Measurements from ENCODE around the gene VAV2.
A peak's percentile ranks its signal among the peaks of the same experiment; 100 is the strongest.

Gene VAV2

GRCh38 chr9:133726401-133727276 is 265.5 kb downstream of the VAV2 start:
- Histone ChIP-seq H3K4me2 (peak overlapping the region; percentile 67 to 89 (median 82)), H3K9ac (peak overlapping the region in 4 of 11 experiments; percentile 5 to 44 (median 24); a peak in 3 of 22 replicates), H3K36me3 (no peaks in the 10 kb centered on the region), H3K9me3 (replicated peaks in 1 of 11) (peaks cover 0 to 8% (median 0%) of the 10 kb centered on the region in 11 experiments; a peak in 1 of 22 replicates), H3K27ac (no peak overlapping the region), H3K27me3 (no peaks in the 10 kb centered on the region; a peak in 2 of 22 replicates), H4K20me1 (peaks cover 0 to 27% (median 10%) of the 10 kb centered on the region in 11 experiments; a peak in 13 of 22 replicates), H3K4me3 (no peak overlapping the region), H3K4me1 (peaks cover 13 to 33% (median 26%) of the 10 kb centered on the region in 10 experiments)
- TF ChIP-seq Cebpa-rat (IDR thresholded peaks at IDR 0.05), result no peak

- Histone ChIP-seq H3K4me1 (peaks cover 13 to 28% (median 26%) of the 10 kb centered on the region in 10 experiments), H3K27ac (no peak overlapping the region), H3K9ac (no peak overlapping the region), H3K9me3 (replicated peaks in 1 of 11) (peaks cover 0 to 13% (median 6%) of the 10 kb centered on the region in 11 experiments; a peak in 16 of 22 replicates), H4K20me1 (peaks cover 0 to 27% (median 10%) of the 10 kb centered on the region in 11 experiments; a peak in 13 of 22 replicates), H3K27me3 (no peaks in the 10 kb centered on the region; a peak in 2 of 22 replicates), H3K4me2 (peak overlapping the region in 3 of 11 experiments; percentile 10 to 89 (median 87); a peak in 4 of 22 replicates), H3K4me3 (no peak overlapping the region), H3K36me3 (peaks cover 0 to 3% (median 0%) of the 10 kb centered on the region in 11 experiments; a peak in 1 of 22 replicates)
- TF ChIP-seq Cebpa-rat (IDR thresholded peaks at IDR 0.05), result no peak
These were observed 266.2 kb downstream of the VAV2 start for GRCh38 chr9:133725886-133726285.

GRCh38 chr9:133718563-133719315 is 273.4 kb downstream of the VAV2 start:
- Histone ChIP-seq H3K9ac (no peak overlapping the region), H4K20me1 (no peaks in the 10 kb centered on the region; a peak in 1 of 22 replicates), H3K27ac (no peak overlapping the region), H3K4me1 (peaks cover 33 to 42% (median 36%) of the 10 kb centered on the region in 10 experiments), H3K4me2 (no peak overlapping the region), H3K4me3 (no peak overlapping the region), H3K27me3 (peaks cover 0 to 8% (median 0%) of the 10 kb centered on the region in 11 experiments; a peak in 1 of 22 replicates), H3K9me3 (replicated peaks in 1 of 11) (peaks cover 0 to 28% (median 19%) of the 10 kb centered on the region in 11 experiments; a peak in 17 of 22 replicates), H3K36me3 (peaks cover 0 to 8% (median 0%) of the 10 kb centered on the region in 11 experiments; a peak in 1 of 22 replicates)
- no peak for TF ChIP-seq Cebpa-rat (IDR thresholded peaks at IDR 0.05)

GRCh38 chr9:133717113-133718031 is 274.8 kb downstream of the VAV2 start:
- Histone ChIP-seq H3K36me3 (peaks cover 0 to 8% (median 0%) of the 10 kb centered on the region in 11 experiments; a peak in 1 of 22 replicates), H3K27ac (peak overlapping the region in 2 of 11 experiments; percentile 69 to 80; a peak in 2 of 22 replicates), H4K20me1 (no peaks in the 10 kb centered on the region; a peak in 1 of 22 replicates), H3K4me2 (peak overlapping the region in 10 of 11 experiments; percentile 81 to 100 (median 97); a peak in 17 of 22 replicates), H3K27me3 (peaks cover 0 to 20% (median 0%) of the 10 kb centered on the region in 11 experiments; a peak in 2 of 22 replicates), H3K9ac (peak overlapping the region in 4 of 11 experiments; percentile 52 to 73 (median 69); a peak in 5 of 22 replicates), H3K4me1 (peaks cover 46 to 53% (median 50%) of the 10 kb centered on the region in 10 experiments), H3K4me3 (no peak overlapping the region), H3K9me3 (replicated peaks in 1 of 11) (peaks cover 0 to 21% (median 19%) of the 10 kb centered on the region in 11 experiments; a peak in 17 of 22 replicates)
- TF ChIP-seq Cebpa-rat (IDR thresholded peaks at IDR 0.05), result no peak

GRCh38 chr9:133716564-133717112 is 275.5 kb downstream of the VAV2 start:
- Histone ChIP-seq H3K27me3 (peaks cover 0 to 20% (median 0%) of the 10 kb centered on the region in 11 experiments; a peak in 2 of 22 replicates), H3K36me3 (peaks cover 0 to 8% (median 0%) of the 10 kb centered on the region in 11 experiments; a peak in 1 of 22 replicates), H4K20me1 (no peaks in the 10 kb centered on the region; a peak in 1 of 22 replicates), H3K9ac (peak overlapping the region in 8 of 11 experiments; percentile 52 to 73 (median 64); a peak in 11 of 22 replicates), H3K4me3 (no peak overlapping the region), H3K27ac (peak overlapping the region in 5 of 11 experiments; percentile 29 to 83 (median 76); a peak in 7 of 22 replicates), H3K9me3 (replicated peaks in 1 of 11) (peaks cover 0 to 21% (median 19%) of the 10 kb centered on the region in 11 experiments; a peak in 17 of 22 replicates), H3K4me1 (peaks cover 54 to 58% (median 57%) of the 10 kb centered on the region in 10 experiments), H3K4me2 (peak overlapping the region; percentile 78 to 100 (median 97))
- TF ChIP-seq Cebpa-rat (IDR thresholded peaks at IDR 0.05), result no peak

- no peak for TF ChIP-seq Cebpa-rat (IDR thresholded peaks at IDR 0.05)
- peak overlapping the region in 10 of 11 experiments; percentile 15 to 83 (median 72); a peak in 19 of 22 replicates for H3K27ac ChIP-seq
- peak overlapping the region; percentile 78 to 100 (median 97) for H3K4me2 ChIP-seq
- H3K9me3 ChIP-seq (replicated peaks in 1 of 11), result peaks cover 0 to 17% (median 14%) of the 10 kb centered on the region in 11 experiments; a peak in 17 of 22 replicates
- no peaks in the 10 kb centered on the region; a peak in 1 of 22 replicates for H4K20me1 ChIP-seq
- H3K9ac ChIP-seq, result peak overlapping the region; percentile 45 to 73 (median 59); a peak in 19 of 22 replicates
- H3K27me3 ChIP-seq, result peaks cover 0 to 20% (median 0%) of the 10 kb centered on the region in 11 experiments; a peak in 2 of 22 replicates
- peaks cover 60 to 64% (median 63%) of the 10 kb centered on the region in 10 experiments for H3K4me1 ChIP-seq
- H3K4me3 ChIP-seq, result peak overlapping the region in 5 of 10 experiments; percentile 1 to 40 (median 14); a peak in 8 of 20 replicates
- H3K36me3 ChIP-seq, result peaks cover 0 to 6% (median 0%) of the 10 kb centered on the region in 11 experiments; a peak in 1 of 22 replicates
These were observed 276.1 kb downstream of the VAV2 start for GRCh38 chr9:133715866-133716563.
